GM15510 (cell line): Measurements from ENCODE around the gene ZNF334.

ENCODE experiments used
- POLR2A ChIP-seq: IDR thresholded peaks from 3 replicates; pipeline ENCODE4 v1.6.1; 2011; ENCODE audit warnings: borderline replicate concordance; ENCODE audit not compliant: insufficient read length; ENCODE audit errors: extremely low read depth

Gene ZNF334

GRCh38 chr20:46477640-46478039 lies 35.7 kb downstream of the ZNF334 start:
- TF ChIP-seq POLR2A = no peak

DNA sequence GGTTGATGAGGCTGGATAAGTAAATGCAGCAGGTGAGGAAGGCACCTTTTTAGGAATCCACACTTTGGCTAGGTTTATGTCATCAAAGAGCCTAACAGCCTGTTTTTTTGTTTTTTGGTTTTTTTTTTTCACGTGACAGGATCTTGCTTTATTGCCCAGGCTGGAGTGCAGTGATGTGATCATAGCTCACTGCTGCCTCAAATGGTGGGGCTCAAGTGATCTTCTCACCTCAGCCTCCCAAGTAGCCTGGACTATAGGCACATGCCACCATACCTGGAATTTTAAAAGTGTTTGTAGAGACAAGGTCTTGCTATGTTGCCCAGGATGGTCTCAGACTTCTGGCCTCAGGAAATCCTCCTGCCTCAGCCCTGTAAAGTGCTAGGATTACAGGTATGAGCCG lies 36.1 kb downstream of the ZNF334 start:
- no peak for TF ChIP-seq POLR2A

DNA sequence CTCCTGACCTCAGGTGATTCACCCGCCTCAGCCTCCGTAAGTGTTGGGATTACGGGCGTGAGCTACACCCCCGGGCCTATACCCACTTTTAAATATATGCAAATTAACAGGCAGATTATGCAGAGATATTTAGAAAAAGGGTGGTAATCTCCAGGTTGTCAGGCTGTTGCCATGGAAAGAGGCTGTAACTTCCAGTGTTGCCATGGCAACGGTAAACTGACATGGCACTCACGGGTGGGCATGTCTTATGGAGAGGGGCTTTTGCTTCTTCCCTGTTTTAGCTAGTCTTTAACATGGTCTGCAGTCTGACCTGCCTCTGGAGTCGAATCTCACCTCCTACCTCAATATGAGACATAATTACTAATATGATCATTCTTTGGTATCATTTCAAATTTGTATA lies 44.9 kb downstream of the ZNF334 start:
- no peak for TF ChIP-seq POLR2A

- TF ChIP-seq POLR2A = no peak
These were observed 48.9 kb downstream of the ZNF334 start for GRCh38 chr20:46464451-46464850.

GRCh38 chr20:46463852-46464251 lies 49.5 kb downstream of the ZNF334 start:
- no peak for TF ChIP-seq POLR2A

GRCh38 chr20:46461808-46462207 lies 51.6 kb downstream of the ZNF334 start:
- TF ChIP-seq POLR2A = no peak

DNA sequence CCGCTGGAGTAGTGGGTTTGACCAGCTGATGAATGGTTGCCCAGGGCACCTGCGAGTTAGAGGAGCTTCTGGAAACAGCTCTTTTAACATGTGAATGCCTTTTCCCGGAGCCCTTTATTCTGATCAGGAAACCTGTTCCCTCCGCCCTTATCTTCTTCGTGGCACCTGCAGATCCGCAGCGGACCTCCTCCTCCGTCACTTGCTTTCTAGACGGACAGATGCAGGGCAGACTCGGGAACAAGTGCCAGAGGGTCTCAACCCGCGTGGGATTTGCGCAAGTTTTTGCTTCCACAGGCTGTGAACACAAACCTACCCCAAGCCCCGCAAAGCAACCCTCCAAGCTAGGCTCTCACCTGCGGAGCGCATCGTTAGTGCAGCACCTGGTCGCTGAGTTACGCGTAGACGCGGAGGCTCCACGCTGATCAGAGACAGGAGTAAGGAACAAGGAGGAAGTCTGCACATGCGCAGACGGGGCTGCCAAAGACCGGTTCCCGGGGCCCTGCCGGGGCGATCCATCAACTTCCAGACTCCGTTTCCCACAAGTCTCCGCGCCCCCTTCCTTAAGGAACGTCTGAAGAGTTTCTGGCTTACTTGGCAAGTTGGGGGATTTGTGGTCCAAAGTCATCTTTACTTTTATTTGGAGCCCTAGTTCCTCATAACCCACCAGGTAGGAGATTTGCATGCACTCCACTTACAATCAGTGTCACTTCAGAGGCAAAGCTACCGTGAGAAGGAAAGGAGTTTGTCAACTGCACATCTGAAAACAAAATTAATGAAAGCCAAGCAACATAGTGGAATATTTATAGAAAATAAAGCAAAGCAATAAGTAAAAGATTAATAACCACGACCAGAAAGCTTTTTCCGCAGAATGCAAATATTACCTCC lies 54.3 kb downstream of the ZNF334 start:
- no peak for TF ChIP-seq POLR2A

DNA sequence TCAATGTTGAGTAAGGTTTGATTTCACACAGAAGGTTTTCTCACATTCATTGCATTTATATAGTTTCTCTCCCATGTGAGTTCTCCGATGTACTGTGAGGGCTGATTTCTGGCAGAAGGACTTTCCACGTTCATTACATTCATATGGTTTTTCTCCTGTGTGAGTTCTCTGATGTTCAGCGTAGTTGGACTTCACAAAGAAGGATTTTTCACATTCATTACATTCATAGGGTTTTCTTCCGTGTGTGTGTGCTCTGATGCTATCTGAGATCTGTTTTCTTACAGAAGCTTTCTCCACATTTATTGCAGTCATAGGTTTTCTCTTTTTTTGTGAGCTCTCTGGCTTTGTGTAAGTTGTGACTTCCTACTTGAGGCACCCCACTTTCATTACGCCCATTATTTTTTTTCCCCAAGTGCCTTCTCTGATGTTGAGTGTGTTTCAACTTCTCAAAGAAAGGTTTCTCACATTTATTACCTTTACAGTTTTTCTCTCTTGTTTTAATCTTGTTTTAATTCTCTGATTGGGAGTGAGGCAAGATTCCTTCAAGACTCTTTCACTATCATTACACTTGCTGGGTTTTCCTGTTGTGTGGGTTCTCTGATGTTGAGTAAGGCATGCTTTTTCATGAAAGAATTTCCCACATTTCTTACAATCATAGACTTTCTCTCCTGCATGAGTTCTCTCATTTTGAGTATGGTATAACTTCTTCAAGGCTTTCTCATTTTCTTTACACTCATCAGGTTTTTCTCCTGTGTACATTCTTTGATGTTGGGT lies 56.9 kb downstream of the ZNF334 start:
- no peak for TF ChIP-seq POLR2A

GRCh38 chr20:46455729-46456128 lies 57.6 kb downstream of the ZNF334 start:
- TF ChIP-seq POLR2A = no peak
